KMS-11 (cell line): ENCODE data around the gene SPEM3.

Experiments
- H2AFZ ChIP-seq: fragments of 200-600 bp; sonication (generic); 2 replicates; pipeline ENCODE4 v1.6.1; 2016; ENCODE audit warnings: antibody characterized with exemption, mixed run types, low read depth
- H3K27ac ChIP-seq: fragments of 200-600 bp; sonication (generic); 2 replicates; pipeline ENCODE4 v1.6.1; 2016; ENCODE audit warnings: mild to moderate bottlenecking, mixed run types
- H3K27me3 ChIP-seq: fragments of 200-600 bp; sonication (generic); 2 replicates; pipeline ENCODE4 v1.6.1; 2017; ENCODE audit warnings: mild to moderate bottlenecking, low read depth, mixed run types, moderate library complexity; ENCODE audit not compliant: insufficient read depth
- H3K36me3 ChIP-seq: fragments of 200-600 bp; sonication (generic); 2 replicates; pipeline ENCODE4 v1.6.1; 2017; ENCODE audit warnings: mild to moderate bottlenecking, mixed run types; ENCODE audit not compliant: insufficient read depth
- H3K4me1 ChIP-seq: fragments of 200-600 bp; sonication (generic); 2 replicates; pipeline ENCODE4 v1.6.1; 2016; ENCODE audit warnings: mild to moderate bottlenecking, low read depth, mixed run types; ENCODE audit not compliant: poor library complexity, severe bottlenecking
- H3K4me2 ChIP-seq: fragments of 200-600 bp; sonication (generic); 2 replicates; pipeline ENCODE4 v1.7.0; 2016; ENCODE audit warnings: mild to moderate bottlenecking, mixed run types
- H3K4me3 ChIP-seq: fragments of 200-600 bp; sonication (generic); IDR thresholded peaks from 2 replicates; pipeline ENCODE4 v1.6.1; 2017; ENCODE audit warnings: low read depth, low read length, mixed read lengths; ENCODE audit not compliant: insufficient read depth
- H3K79me2 ChIP-seq: fragments of 200-600 bp; sonication (generic); 2 replicates; pipeline ENCODE4 v1.6.1; 2016; ENCODE audit warnings: low read depth, mixed run types; ENCODE audit not compliant: insufficient read depth
- H3K9ac ChIP-seq: fragments of 200-600 bp; sonication (generic); 2 replicates; pipeline ENCODE4 v1.6.1; 2016; ENCODE audit warnings: mild to moderate bottlenecking, mixed run types
- H4K20me1 ChIP-seq: fragments of 200-600 bp; sonication (generic); 2 replicates; pipeline ENCODE4 v1.6.1; 2016; ENCODE audit warnings: mild to moderate bottlenecking, mixed run types; ENCODE audit not compliant: insufficient read depth
- TF ChIP-seq, protein P1 (sequence below): fragments of 200-600 bp; sonication (generic); conservative IDR thresholded peaks from 2 replicates; pipeline ENCODE4 v1.6.1; 2017; ENCODE audit warnings: low read depth, mild to moderate bottlenecking, antibody characterized with exemption, low read length, moderate library complexity, mixed read lengths

The SPEM3 gene

DNA sequence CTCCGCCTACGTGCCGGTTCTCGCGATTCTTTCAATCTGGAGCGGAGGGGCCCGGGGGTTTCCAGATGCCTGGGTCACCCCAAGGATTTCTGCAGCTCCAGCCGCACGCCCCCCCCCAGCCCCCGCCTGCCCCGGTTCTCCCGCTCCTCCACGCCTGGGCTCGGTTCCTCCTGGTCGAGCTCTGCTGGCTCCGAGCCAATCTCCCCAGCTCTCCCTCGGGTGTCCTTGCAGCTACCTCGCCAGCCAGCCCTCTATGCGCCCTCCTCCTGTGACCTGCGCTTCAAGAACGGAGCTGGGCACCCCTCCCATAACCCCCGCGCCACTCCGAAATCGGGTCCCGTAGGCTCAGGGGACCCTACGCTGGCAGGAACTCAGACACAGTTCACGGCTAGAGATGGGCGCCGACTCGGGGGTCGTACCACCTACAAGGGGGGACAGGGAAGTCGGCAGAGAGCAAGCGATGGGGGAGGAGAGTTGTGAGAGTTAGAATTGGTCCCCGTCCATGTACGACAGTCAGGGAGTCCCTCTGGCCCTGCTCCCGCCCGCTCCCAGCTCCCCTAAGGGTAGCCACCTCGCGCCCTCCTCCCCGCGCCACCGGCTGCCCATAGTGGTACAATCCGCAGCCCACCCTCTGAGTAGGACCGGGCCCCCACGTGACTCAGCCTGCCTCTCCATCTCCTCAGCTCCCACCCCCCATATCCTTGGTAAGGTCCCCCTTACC lies 11.6 kb downstream of the SPEM3 start:
- Histone ChIP-seq H4K20me1 (no peaks in the 10 kb centered on the region), H3K79me2 (no peaks in the 10 kb centered on the region), H3K27ac (no peak overlapping the region), H3K9ac (no peak overlapping the region), H3K4me3 (no peak overlapping the region), H3K4me2 (no peak overlapping the region), H3K4me1 (no peaks in the 10 kb centered on the region), H3K36me3 (no peaks in the 10 kb centered on the region), H3K27me3 (no peaks in the 10 kb centered on the region), H2AFZ (no peak overlapping the region)
- TF ChIP-seq, protein P1, sequence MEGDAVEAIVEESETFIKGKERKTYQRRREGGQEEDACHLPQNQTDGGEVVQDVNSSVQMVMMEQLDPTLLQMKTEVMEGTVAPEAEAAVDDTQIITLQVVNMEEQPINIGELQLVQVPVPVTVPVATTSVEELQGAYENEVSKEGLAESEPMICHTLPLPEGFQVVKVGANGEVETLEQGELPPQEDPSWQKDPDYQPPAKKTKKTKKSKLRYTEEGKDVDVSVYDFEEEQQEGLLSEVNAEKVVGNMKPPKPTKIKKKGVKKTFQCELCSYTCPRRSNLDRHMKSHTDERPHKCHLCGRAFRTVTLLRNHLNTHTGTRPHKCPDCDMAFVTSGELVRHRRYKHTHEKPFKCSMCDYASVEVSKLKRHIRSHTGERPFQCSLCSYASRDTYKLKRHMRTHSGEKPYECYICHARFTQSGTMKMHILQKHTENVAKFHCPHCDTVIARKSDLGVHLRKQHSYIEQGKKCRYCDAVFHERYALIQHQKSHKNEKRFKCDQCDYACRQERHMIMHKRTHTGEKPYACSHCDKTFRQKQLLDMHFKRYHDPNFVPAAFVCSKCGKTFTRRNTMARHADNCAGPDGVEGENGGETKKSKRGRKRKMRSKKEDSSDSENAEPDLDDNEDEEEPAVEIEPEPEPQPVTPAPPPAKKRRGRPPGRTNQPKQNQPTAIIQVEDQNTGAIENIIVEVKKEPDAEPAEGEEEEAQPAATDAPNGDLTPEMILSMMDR, result no peak

GRCh38 chr17:7440834-7441195 lies 12.2 kb downstream of the SPEM3 start:
- no peaks in the 10 kb centered on the region for H3K27me3 ChIP-seq

GRCh38 chr17:7441266-7441665 lies 12.6 kb downstream of the SPEM3 start:
- H3K9ac ChIP-seq, result no peak overlapping the region
- H2AFZ ChIP-seq, result no peak overlapping the region
- TF ChIP-seq, protein P1, result no peak
- no peaks in the 10 kb centered on the region for H3K27me3 ChIP-seq
- no peaks in the 10 kb centered on the region for H3K79me2 ChIP-seq
- H3K36me3 ChIP-seq, result no peaks in the 10 kb centered on the region
- H3K4me1 ChIP-seq, result no peaks in the 10 kb centered on the region
- H4K20me1 ChIP-seq, result no peaks in the 10 kb centered on the region
- no peak overlapping the region for H3K4me3 ChIP-seq
- no peak overlapping the region for H3K27ac ChIP-seq
- H3K4me2 ChIP-seq, result no peak overlapping the region

More at GRCh38 chr17:7440834-7441195, 12.2 kb downstream of the SPEM3 start:
- H3K79me2 ChIP-seq, result no peaks in the 10 kb centered on the region
- H3K4me3 ChIP-seq, result no peak overlapping the region
- H3K27ac ChIP-seq, result no peak overlapping the region
- H2AFZ ChIP-seq, result no peak overlapping the region
- no peaks in the 10 kb centered on the region for H3K36me3 ChIP-seq
- TF ChIP-seq, protein P1, result no peak
- H4K20me1 ChIP-seq, result no peaks in the 10 kb centered on the region
- no peaks in the 10 kb centered on the region for H3K4me1 ChIP-seq
- H3K9ac ChIP-seq, result no peak overlapping the region
- H3K4me2 ChIP-seq, result no peak overlapping the region

- H3K4me1 ChIP-seq, result no peaks in the 10 kb centered on the region
- TF ChIP-seq, protein P1, result no peak
- H3K36me3 ChIP-seq, result no peaks in the 10 kb centered on the region
Observed at GRCh38 chr17:7442142-7442541, 13.5 kb downstream of the SPEM3 start.

More at GRCh38 chr17:7442142-7442541, 13.5 kb downstream of the SPEM3 start:
- no peak overlapping the region for H3K4me2 ChIP-seq
- H3K27me3 ChIP-seq, result no peaks in the 10 kb centered on the region; the same call in 1 of the 2 replicates
- H3K9ac ChIP-seq, result no peak overlapping the region
- no peaks in the 10 kb centered on the region for H3K79me2 ChIP-seq
- H3K4me3 ChIP-seq, result no peak overlapping the region
- no peak overlapping the region for H2AFZ ChIP-seq
- H3K27ac ChIP-seq, result no peak overlapping the region
- H4K20me1 ChIP-seq, result no peaks in the 10 kb centered on the region
